OCI-LY3 (cell line): Measurements from ENCODE around the gene OXLD1.

ENCODE experiments used
- CTCF ChIP-seq: fragments of 200-600, 300-600 bp; sonication (generic); IDR thresholded peaks from 2 replicates; pipeline ENCODE4 v1.5.1; 2014; ENCODE audit warnings: antibody characterized with exemption, low read length, low read depth
- EZH2phosphoT487 ChIP-seq: fragments of 200-600 bp; shearing (Covaris generic); IDR thresholded peaks from 2 replicates; pipeline ENCODE4 v1.6.1; 2018; ENCODE audit warnings: antibody characterized with exemption, mixed run types, low read depth

- TF ChIP-seq CTCF (no peak), EZH2phosphoT487 (no peak)
These were observed 35.1 kb upstream of the OXLD1 start for GRCh38 chr17:81701288-81702071.
